ENCODE measurements around the gene SELENOK. TPM values are rescaled to one million over a fixed set of nuclear protein-coding genes. Genes with fewer than 3 reads are reported as not detected.

SELENOK gene
- total and polyA plus RNA-seq, 2 donors (not counting 1 experiment from before 2014, with no cell fraction given): 27.5 to 56.1 TPM

DNA sequence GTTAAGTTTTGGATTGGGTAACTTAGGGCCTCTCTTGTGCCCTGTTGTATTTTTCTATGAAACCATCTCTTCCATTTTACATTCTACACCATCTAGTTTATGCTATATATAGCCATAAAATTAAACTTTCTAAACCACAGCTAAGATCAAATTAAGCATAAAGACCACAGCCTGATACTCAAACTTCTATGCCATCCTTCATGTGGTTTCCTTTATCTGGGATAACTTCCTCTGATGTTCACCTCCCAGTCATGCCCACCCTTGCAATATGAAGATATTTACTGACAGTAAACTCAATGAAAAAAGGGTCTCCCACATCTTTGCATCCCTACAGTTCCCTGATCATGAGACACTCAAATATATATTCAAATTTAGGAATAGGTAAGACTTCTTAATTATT is 4.2 kb downstream of the SELENOK start:
- Mint-ChIP-seq H3K27ac (no peak overlapping the region), H3K4me3 (no peak overlapping the region), H3K9me3 (ENCODE audit: insufficient read depth) (no peaks in the 10 kb centered on the region), H3K4me1 (peaks cover 35% of the 10 kb centered on the region), H3K27me3 (no peaks in the 10 kb centered on the region)
- intact Hi-C loops (cut with micrococcal nuclease): no loop called here
- ATAC-seq (ENCODE audit: low read depth) (no peak), DNase-seq (no peak)
- ChIA-PET CTCF (no interaction called here), POLR2A (no interaction called here)
- peaks cover 43% of the 10 kb centered on the region for H3K79me2 ChIP-seq (ENCODE audit: control insufficient read depth, insufficient read depth, low read length)
- H3K27me3 ChIP-seq (replicated peaks in 1 of 4; ENCODE audit: control extremely low read depth in 1 of 4, control insufficient read depth in 3 of 4, insufficient read depth in 4 of 4, low read length in 3 of 4): no peaks in the 10 kb centered on the region
- no peak overlapping the region for H3K4me2 ChIP-seq (replicated peaks; ENCODE audit: low read depth, low read length, poor library complexity, severe bottlenecking)
- TF ChIP-seq EZH2 (IDR thresholded peaks at IDR 0.05; ENCODE audit: borderline replicate concordance, insufficient read depth, low read depth, low read length, poor library complexity, severe bottlenecking): no peak
- TF ChIP-seq, protein P1, sequence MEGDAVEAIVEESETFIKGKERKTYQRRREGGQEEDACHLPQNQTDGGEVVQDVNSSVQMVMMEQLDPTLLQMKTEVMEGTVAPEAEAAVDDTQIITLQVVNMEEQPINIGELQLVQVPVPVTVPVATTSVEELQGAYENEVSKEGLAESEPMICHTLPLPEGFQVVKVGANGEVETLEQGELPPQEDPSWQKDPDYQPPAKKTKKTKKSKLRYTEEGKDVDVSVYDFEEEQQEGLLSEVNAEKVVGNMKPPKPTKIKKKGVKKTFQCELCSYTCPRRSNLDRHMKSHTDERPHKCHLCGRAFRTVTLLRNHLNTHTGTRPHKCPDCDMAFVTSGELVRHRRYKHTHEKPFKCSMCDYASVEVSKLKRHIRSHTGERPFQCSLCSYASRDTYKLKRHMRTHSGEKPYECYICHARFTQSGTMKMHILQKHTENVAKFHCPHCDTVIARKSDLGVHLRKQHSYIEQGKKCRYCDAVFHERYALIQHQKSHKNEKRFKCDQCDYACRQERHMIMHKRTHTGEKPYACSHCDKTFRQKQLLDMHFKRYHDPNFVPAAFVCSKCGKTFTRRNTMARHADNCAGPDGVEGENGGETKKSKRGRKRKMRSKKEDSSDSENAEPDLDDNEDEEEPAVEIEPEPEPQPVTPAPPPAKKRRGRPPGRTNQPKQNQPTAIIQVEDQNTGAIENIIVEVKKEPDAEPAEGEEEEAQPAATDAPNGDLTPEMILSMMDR (IDR thresholded peaks at IDR 0.05): no peak
- no peak overlapping the region for H3K4me3 ChIP-seq (ENCODE audit: control extremely low read depth in 1 of 5, extremely low read depth in 1 of 5, insufficient read depth in 1 of 5, low read depth in 2 of 5, low read length in 4 of 5)
- no peak overlapping the region for H2AFZ ChIP-seq (ENCODE audit: insufficient read depth, low read depth, low read length, poor library complexity, severe bottlenecking)
- no peaks in the 10 kb centered on the region for H4K20me1 ChIP-seq (ENCODE audit: control insufficient read depth, insufficient read depth, low read length, poor library complexity, severe bottlenecking)
- peaks cover 20 to 23% of the 10 kb centered on the region in 2 donors for H3K4me1 ChIP-seq (ENCODE audit: control insufficient read depth in 2 of 2, insufficient read depth in 2 of 2, low read length in 2 of 2)
- H3K9ac ChIP-seq (ENCODE audit: low read length): no peak overlapping the region
- H3K36me3 ChIP-seq (replicated peaks in 1 of 2; ENCODE audit: control extremely low read depth in 1 of 2, control insufficient read depth in 1 of 2, extremely low read depth in 1 of 2, insufficient read depth in 2 of 2, low read length in 1 of 2): peaks cover 3 to 39% of the 10 kb centered on the region in 2 experiments
- H3K27ac ChIP-seq (ENCODE audit: low read length in 2 of 2): no peak overlapping the region
- H3K9me3 ChIP-seq (ENCODE audit: control extremely low read depth in 1 of 3, control insufficient read depth in 2 of 3, insufficient read depth in 1 of 3, low read length in 2 of 3): no peaks in the 10 kb centered on the region

DNA sequence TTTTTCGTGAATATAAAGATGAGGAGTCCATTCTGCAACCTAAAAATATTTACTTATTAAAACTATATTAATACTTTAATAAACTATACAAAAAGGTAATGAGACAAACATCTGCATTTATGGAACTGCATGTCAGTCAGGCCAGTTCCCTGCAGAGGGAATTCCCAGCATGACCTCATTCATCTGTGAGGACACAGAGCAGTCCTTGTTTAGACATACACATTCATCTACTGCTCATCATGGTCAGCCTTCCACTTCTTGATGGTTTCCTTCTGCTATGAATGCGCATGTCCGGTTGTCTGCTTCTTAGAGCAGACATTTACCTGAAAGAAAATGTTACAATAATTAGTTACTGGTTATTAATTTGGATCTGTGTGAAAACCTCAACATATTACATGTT is 6.4 kb downstream of the SELENOK start:
- DNase-seq (no peak), ATAC-seq (ENCODE audit: low read depth) (no peak)
- Histone ChIP-seq H3K9ac (ENCODE audit: low read length) (no peak overlapping the region), H3K4me2 (replicated peaks; ENCODE audit: low read depth, low read length, poor library complexity, severe bottlenecking) (no peak overlapping the region), H2AFZ (ENCODE audit: insufficient read depth, low read depth, low read length, poor library complexity, severe bottlenecking) (no peak overlapping the region), H3K36me3 (replicated peaks in 1 of 2; ENCODE audit: control extremely low read depth in 1 of 2, control insufficient read depth in 1 of 2, extremely low read depth in 1 of 2, insufficient read depth in 2 of 2, low read length in 1 of 2) (peaks cover 3 to 39% of the 10 kb centered on the region in 2 experiments), H3K27me3 (replicated peaks in 1 of 4; ENCODE audit: control extremely low read depth in 1 of 4, control insufficient read depth in 3 of 4, insufficient read depth in 4 of 4, low read length in 3 of 4) (no peaks in the 10 kb centered on the region), H3K9me3 (ENCODE audit: control extremely low read depth in 1 of 3, control insufficient read depth in 2 of 3, insufficient read depth in 1 of 3, low read length in 2 of 3) (no peaks in the 10 kb centered on the region), H3K79me2 (ENCODE audit: control insufficient read depth, insufficient read depth, low read length) (peaks cover 45% of the 10 kb centered on the region), H3K4me3 (ENCODE audit: control extremely low read depth in 1 of 5, extremely low read depth in 1 of 5, insufficient read depth in 1 of 5, low read depth in 2 of 5, low read length in 4 of 5) (no peak overlapping the region), H3K4me1 (ENCODE audit: control insufficient read depth in 2 of 2, insufficient read depth in 2 of 2, low read length in 2 of 2) (peaks cover 21 to 22% of the 10 kb centered on the region in 2 donors), H4K20me1 (ENCODE audit: control insufficient read depth, insufficient read depth, low read length, poor library complexity, severe bottlenecking) (no peaks in the 10 kb centered on the region), H3K27ac (ENCODE audit: low read length in 2 of 2) (no peak overlapping the region)
- TF ChIP-seq, protein P1 (IDR thresholded peaks at IDR 0.05): no peak
- TF ChIP-seq EZH2 (IDR thresholded peaks at IDR 0.05; ENCODE audit: borderline replicate concordance, insufficient read depth, low read depth, low read length, poor library complexity, severe bottlenecking): no peak
- no peaks in the 10 kb centered on the region for H3K27me3 Mint-ChIP-seq
- CTCF ChIA-PET: no interaction called here
- no peaks in the 10 kb centered on the region for H3K9me3 Mint-ChIP-seq (ENCODE audit: insufficient read depth)
- no peak overlapping the region for H3K27ac Mint-ChIP-seq
- H3K4me3 Mint-ChIP-seq: no peak overlapping the region
- POLR2A ChIA-PET: no interaction called here
- no CpG with 5 or more reads among the region's 3 CpGs for WGBS (ENCODE audit: insufficient coverage)
- peaks cover 38% of the 10 kb centered on the region for H3K4me1 Mint-ChIP-seq
- intact Hi-C loops (cut with micrococcal nuclease): no loop called here
